A549 treated with CpdA at 1 μM for 4 hours (cell line): ENCODE data around the gene USP17L19. TPM values are rescaled to one million over a fixed set of nuclear protein-coding genes. Genes with fewer than 3 reads are reported as not detected.

Experiments used
- total RNA-seq: library from RNA; stranded (reverse); fragments of 200-300 nt; extraction: Qiagen RNA extraction; gene quantifications from 5 replicates; pipeline ENCODE4 v1.2.3, GENCODE V29; 2022; ENCODE audit warnings: low read depth

Gene USP17L19, protein sequence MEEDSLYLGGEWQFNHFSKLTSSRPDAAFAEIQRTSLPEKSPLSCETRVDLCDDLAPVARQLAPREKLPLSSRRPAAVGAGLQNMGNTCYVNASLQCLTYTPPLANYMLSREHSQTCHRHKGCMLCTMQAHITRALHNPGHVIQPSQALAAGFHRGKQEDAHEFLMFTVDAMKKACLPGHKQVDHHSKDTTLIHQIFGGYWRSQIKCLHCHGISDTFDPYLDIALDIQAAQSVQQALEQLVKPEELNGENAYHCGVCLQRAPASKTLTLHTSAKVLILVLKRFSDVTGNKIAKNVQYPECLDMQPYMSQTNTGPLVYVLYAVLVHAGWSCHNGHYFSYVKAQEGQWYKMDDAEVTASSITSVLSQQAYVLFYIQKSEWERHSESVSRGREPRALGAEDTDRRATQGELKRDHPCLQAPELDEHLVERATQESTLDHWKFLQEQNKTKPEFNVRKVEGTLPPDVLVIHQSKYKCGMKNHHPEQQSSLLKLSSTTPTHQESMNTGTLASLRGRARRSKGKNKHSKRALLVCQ
- total RNA-seq = not detected in 5 replicates

DNA sequence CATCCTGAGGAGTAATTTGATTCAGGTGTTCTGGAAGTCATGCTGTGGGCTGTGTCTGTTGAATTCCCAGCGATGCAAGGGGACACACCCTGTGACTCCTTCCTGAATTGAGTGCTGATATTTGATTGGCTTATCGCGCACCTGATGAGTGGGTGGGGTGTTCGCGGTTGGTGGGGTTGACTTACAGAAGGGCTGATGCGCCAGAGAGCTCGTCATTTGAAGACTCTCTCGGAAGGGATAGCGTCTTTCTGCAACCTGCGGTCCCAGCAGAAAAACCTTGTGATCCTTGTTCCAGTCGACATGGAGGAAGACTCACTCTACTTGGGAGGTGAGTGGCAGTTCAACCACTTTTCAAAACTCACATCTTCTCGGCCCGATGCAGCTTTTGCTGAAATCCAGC is at the start of gene USP17L19:
TSS of gene USP17L19 (plus strand) at position 301 of the 400 bp plus-strand sequence. CDS start at position 301, 0 bp downstream.

DNA sequence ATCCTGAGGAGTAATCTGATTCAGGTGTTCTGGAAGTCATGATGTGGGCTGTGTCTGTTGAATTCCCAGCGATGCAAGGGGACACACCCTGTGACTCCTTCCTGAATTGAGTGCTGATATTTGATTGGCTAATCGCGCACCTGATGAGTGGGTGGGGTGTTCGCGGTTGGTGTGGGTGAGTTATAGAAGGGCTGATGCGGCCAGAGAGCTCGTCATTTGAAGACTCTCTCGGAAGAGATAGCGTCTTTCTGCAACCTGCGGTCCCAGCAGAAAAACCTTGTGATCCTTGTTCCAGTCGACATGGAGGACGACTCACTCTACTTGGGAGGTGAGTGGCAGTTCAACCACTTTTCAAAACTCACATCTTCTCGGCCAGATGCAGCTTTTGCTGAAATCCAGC is 42.8 kb upstream of the USP17L19 start, which contains the start of gene USP17L10:
TSS of gene USP17L10 (plus strand) at position 301 of the 400 bp plus-strand sequence. CDS start at position 301, 0 bp downstream.

DNA sequence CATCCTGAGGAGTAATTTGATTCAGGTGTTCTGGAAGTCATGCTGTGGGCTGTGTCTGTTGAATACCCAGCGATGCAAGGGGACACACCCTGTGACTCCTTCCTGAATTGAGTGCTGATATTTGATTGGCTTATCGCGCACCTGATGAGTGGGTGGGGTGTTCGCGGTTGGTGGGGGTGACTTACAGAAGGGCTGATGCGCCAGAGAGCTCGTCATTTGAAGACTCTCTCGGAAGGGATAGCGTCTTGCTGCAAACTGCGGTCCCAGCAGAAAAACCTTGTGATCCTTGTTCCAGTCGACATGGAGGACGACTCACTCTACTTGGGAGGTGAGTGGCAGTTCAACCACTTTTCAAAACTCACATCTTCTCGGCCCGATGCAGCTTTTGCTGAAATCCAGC is 38.1 kb upstream of the USP17L19 start, which contains the start of gene USP17L11:
TSS of gene USP17L11 (plus strand) at position 301 of the 400 bp plus-strand sequence. CDS start at position 301, 0 bp downstream.

DNA sequence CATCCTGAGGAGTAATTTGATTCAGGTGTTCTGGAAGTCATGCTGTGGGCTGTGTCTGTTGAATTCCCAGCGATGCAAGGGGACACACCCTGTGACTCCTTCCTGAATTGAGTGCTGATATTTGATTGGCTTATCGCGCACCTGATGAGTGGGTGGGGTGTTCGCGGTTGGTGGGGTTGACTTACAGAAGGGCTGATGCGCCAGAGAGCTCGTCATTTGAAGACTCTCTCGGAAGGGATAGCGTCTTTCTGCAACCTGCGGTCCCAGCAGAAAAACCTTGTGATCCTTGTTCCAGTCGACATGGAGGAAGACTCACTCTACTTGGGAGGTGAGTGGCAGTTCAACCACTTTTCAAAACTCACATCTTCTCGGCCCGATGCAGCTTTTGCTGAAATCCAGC is 33.3 kb upstream of the USP17L19 start, which contains the start of gene USP17L12:
TSS of gene USP17L12 (plus strand) at position 301 of the 400 bp plus-strand sequence. CDS start at position 301, 0 bp downstream.

DNA sequence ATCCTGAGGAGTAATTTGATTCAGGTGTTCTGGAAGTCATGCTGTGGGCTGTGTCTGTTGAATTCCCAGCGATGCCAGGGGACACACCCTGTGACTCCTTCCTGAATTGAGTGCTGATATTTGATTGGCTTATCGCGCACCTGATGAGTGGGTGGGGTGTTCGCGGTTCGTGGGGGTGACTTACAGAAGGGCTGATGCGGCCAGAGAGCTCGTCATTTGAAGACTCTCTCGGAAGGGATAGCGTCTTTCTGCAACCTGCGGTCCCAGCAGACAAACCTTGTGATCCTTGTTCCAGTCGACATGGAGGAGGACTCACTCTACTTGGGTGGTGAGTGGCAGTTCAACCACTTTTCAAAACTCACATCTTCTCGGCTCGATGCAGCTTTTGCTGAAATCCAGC is 28.6 kb upstream of the USP17L19 start, which contains the start of gene USP17L13:
TSS of gene USP17L13 (plus strand) at position 301 of the 400 bp plus-strand sequence. CDS start at position 301, 0 bp downstream.

DNA sequence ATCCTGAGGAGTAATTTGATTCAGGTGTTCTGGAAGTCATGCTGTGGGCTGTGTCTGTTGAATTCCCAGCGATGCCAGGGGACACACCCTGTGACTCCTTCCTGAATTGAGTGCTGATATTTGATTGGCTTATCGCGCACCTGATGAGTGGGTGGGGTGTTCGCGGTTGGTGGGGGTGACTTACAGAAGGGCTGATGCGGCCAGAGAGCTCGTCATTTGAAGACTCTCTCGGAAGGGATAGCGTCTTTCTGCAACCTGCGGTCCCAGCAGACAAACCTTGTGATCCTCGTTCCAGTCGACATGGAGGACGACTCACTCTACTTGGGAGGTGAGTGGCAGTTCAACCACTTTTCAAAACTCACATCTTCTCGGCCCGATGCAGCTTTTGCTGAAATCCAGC is 19.1 kb upstream of the USP17L19 start, which contains the start of gene USP17L15:
TSS of gene USP17L15 (plus strand) at position 301 of the 400 bp plus-strand sequence. CDS start at position 301, 0 bp downstream.

DNA sequence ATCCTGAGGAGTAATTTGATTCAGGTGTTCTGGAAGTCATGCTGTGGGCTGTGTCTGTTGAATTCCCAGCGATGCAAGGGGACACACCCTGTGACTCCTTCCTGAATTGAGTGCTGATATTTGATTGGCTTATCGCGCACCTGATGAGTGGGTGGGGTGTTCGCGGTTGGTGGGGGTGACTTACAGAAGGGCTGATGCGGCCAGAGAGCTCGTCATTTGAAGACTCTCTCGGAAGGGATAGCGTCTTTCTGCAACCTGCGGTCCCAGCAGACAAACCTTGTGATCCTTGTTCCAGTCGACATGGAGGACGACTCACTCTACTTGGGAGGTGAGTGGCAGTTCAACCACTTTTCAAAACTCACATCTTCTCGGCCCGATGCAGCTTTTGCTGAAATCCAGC is 9.6 kb upstream of the USP17L19 start, which contains the start of gene USP17L17:
TSS of gene USP17L17 (plus strand) at position 301 of the 400 bp plus-strand sequence. CDS start at position 301, 0 bp downstream.

DNA sequence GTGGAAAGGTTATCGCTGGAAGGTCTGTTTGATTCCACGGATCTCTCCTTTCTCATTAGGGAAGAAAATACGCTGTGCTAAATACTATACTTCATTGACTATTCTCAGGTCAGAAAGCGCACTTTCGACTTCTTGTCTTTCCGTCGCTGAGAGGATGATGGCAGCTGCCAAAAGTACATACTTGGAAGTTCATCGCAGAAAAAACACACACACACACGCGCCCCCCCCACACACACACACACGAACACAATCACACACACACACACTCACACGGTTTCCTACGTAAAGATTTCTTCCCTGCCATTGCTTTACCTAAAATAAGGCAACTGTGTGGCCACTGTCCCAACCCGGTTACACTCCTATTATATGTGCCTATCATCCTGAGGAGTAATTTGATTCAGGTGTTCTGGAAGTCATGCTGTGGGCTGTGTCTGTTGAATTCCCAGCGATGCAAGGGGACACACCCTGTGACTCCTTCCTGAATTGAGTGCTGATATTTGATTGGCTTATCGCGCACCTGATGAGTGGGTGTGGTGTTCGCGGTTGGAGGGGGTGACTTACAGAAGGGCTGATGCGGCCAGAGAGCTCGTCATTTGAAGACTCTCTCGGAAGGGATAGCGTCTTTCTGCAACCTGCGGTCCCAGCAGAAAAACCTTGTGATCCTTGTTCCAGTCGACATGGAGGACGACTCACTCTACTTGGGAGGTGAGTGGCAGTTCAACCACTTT is 5.1 kb upstream of the USP17L19 start, which contains the start of gene USP17L18:
TSS of gene USP17L18 (plus strand) at position 678 of the 728 bp plus-strand sequence. CDS start at position 678, 0 bp downstream.

DNA sequence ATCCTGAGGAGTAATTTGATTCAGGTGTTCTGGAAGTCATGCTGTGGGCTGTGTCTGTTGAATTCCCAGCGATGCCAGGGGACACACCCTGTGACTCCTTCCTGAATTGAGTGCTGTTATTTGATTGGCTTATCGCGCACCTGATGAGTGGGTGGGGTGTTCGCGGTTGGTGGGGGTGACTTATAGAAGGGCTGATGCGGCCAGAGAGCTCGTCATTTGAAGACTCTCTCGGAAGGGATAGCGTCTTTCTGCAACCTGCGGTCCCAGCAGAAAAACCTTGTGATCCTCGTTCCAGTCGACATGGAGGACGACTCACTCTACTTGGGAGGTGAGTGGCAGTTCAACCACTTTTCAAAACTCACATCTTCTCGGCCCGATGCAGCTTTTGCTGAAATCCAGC is 4.6 kb downstream of the USP17L19 start, which contains the start of gene USP17L20:
TSS of gene USP17L20 (plus strand) at position 301 of the 400 bp plus-strand sequence. CDS start at position 301, 0 bp downstream.

DNA sequence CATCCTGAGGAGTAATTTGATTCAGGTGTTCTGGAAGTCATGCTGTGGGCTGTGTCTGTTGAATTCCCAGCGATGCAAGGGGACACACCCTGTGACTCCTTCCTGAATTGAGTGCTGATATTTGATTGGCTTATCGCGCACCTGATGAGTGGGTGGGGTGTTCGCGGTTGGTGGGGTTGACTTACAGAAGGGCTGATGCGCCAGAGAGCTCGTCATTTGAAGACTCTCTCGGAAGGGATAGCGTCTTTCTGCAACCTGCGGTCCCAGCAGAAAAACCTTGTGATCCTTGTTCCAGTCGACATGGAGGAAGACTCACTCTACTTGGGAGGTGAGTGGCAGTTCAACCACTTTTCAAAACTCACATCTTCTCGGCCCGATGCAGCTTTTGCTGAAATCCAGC is 9.4 kb downstream of the USP17L19 start, which contains the start of gene USP17L21:
TSS of gene USP17L21 (plus strand) at position 301 of the 400 bp plus-strand sequence. CDS start at position 301, 0 bp downstream.

DNA sequence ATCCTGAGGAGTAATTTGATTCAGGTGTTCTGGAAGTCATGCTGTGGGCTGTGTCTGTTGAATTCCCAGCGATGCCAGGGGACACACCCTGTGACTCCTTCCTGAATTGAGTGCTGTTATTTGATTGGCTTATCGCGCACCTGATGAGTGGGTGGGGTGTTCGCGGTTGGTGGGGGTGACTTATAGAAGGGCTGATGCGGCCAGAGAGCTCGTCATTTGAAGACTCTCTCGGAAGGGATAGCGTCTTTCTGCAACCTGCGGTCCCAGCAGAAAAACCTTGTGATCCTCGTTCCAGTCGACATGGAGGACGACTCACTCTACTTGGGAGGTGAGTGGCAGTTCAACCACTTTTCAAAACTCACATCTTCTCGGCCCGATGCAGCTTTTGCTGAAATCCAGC is 14.1 kb downstream of the USP17L19 start, which contains the start of gene USP17L22:
TSS of gene USP17L22 (plus strand) at position 301 of the 400 bp plus-strand sequence. CDS start at position 301, 0 bp downstream.

Other genes starting within 250 kb of the USP17L19 start
- gene FAM90A26, start 83.0 kb upstream of the USP17L19 start, total RNA-seq = not detected in 5 replicates
- not detected in 5 replicates for gene USP17L10, start 42.7 kb upstream of the USP17L19 start, total RNA-seq
- not detected in 5 replicates for gene USP17L11, start 38.0 kb upstream of the USP17L19 start, total RNA-seq
- not detected in 5 replicates for gene USP17L12, start 33.2 kb upstream of the USP17L19 start, total RNA-seq
- gene USP17L13, start 28.5 kb upstream of the USP17L19 start, total RNA-seq = not detected in 5 replicates
- gene USP17L15, start 19.0 kb upstream of the USP17L19 start, total RNA-seq = not detected in 5 replicates
- not detected in 5 replicates for gene USP17L17, start 9.5 kb upstream of the USP17L19 start, total RNA-seq
- gene USP17L18, start 4.7 kb upstream of the USP17L19 start, total RNA-seq = not detected in 5 replicates
- not detected in 5 replicates for gene USP17L20, start 4.7 kb downstream of the USP17L19 start, total RNA-seq
- gene USP17L21, start 9.5 kb downstream of the USP17L19 start, total RNA-seq = not detected in 5 replicates
- not detected in 5 replicates for gene USP17L22, start 14.2 kb downstream of the USP17L19 start, total RNA-seq
- gene USP17L24, start 71.8 kb downstream of the USP17L19 start, total RNA-seq = not detected in 5 replicates
- not detected in 5 replicates for gene USP17L25, start 76.5 kb downstream of the USP17L19 start, total RNA-seq
- not detected in 5 replicates for gene USP17L26, start 81.3 kb downstream of the USP17L19 start, total RNA-seq
- not detected in 5 replicates for gene USP17L5, start 86.0 kb downstream of the USP17L19 start, total RNA-seq
- gene USP17L27, start 90.8 kb downstream of the USP17L19 start, total RNA-seq = not detected in 5 replicates
- gene USP17L28, start 95.5 kb downstream of the USP17L19 start, total RNA-seq = not detected in 5 replicates
- not detected in 5 replicates for gene USP17L29, start 100.3 kb downstream of the USP17L19 start, total RNA-seq
- not detected in 5 replicates for gene USP17L30, start 109.8 kb downstream of the USP17L19 start, total RNA-seq
- not detected in 5 replicates for gene DEFB131A, start 191.0 kb downstream of the USP17L19 start, total RNA-seq